ENCODE results near the gene RUNX1.
A peak's percentile ranks its signal among the peaks of the same experiment; 100 is the strongest.

RUNX1 gene

DNA sequence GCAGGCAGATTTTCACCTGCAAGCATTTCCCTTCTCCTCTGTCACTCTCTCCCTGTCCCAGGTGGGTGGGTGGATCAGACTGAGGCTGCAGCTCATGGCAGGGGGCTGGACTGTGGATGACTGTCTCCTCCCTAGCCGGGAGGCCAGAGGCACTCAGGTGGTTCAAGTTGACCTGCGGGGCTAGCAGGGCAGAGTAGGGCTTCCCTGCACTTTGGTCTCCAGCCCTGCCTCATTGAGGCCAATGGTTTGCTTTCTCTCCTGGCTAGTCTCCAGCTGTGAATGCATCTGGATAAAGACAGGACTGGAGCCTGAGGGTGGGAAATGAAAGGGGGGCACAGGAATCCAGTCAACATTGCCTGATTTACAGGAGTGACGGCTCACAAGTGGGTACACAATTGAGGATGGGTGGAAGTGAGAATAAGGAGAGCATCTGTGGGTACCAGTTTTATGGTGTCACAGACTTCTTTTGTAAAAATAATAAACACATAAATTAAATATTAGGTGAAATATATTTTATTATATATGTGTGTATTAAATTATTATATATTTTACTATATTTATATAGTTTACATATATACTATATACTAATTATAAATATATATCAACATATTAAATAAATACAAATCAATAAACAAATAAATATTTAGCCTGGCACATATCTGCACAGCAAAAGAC lies 25.6 kb downstream of the RUNX1 start:
- Histone ChIP-seq H3K9me3 (replicated peaks; ENCODE audit: low read length) (no peaks in the 10 kb centered on the region), H3K9ac (ENCODE audit: low read depth, low read length) (no peak overlapping the region), H3K36me3 (ENCODE audit: insufficient read depth, low read length) (peaks cover 14% of the 10 kb centered on the region), H3K4me3 (ENCODE audit: low read length) (no peak overlapping the region), H3K27me3 (ENCODE audit: control insufficient read depth, insufficient read depth, low read length) (no peaks in the 10 kb centered on the region), H3K4me2 (ENCODE audit: low read length) (no peak overlapping the region), H3K4me1 (ENCODE audit: control insufficient read depth, insufficient read depth, low read length) (peaks cover 22% of the 10 kb centered on the region)

DNA sequence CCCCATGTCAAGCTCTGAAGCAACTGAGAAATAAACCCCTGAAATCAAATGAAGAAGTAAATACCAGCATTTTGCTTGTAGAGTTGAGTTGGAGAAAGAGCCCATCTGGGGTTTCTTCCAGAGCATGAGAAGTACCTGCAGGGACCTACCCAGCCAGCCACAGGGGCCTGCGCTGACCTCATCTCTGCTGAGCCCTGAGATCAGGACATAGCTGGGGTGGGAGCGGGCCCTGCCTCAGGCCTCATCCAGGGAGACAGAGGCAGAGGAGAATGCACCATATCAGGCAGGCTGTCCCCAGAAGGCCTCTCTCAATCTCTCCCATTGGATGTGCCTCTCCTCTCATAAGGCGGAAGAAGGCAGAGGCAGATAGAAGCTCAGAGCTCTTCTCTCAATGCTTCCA lies 27.6 kb downstream of the RUNX1 start:
- Histone ChIP-seq H3K9me3 (replicated peaks; ENCODE audit: low read length) (no peaks in the 10 kb centered on the region), H3K4me1 (ENCODE audit: control insufficient read depth, insufficient read depth, low read length) (peaks cover 9% of the 10 kb centered on the region), H3K4me3 (ENCODE audit: low read length) (no peak overlapping the region), H3K4me2 (ENCODE audit: low read length) (no peak overlapping the region), H3K36me3 (ENCODE audit: insufficient read depth, low read length) (peaks cover 14% of the 10 kb centered on the region), H3K27me3 (ENCODE audit: control insufficient read depth, insufficient read depth, low read length) (no peaks in the 10 kb centered on the region), H3K9ac (ENCODE audit: low read depth, low read length) (no peak overlapping the region)

DNA sequence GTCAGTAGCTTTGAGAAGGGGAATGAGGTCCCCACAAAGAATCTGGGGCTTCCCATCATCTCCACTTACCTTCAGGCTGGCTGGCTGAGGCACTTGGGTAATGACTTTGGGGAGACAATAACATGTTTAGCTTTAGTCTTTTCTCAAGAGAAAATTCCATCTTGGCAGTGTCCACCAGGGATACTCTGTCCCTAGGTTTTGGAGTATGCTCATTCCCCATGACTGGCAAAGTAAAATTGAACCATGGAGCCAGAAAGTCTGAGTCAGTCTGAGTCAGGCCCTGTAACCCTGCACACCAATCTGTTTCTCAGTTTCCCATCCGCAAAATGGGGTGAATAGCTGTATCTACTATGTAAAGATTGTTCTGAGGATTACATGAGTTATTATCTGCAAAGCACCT lies 28.2 kb downstream of the RUNX1 start:
- peaks cover 9% of the 10 kb centered on the region for H3K4me1 ChIP-seq (ENCODE audit: control insufficient read depth, insufficient read depth, low read length)
- no peaks in the 10 kb centered on the region for H3K9me3 ChIP-seq (replicated peaks; ENCODE audit: low read length)
- H3K4me2 ChIP-seq (ENCODE audit: low read length) = no peak overlapping the region
- H3K27me3 ChIP-seq (ENCODE audit: control insufficient read depth, insufficient read depth, low read length) = no peaks in the 10 kb centered on the region
- no peak overlapping the region for H3K9ac ChIP-seq (ENCODE audit: low read depth, low read length)
- H3K4me3 ChIP-seq (ENCODE audit: low read length) = no peak overlapping the region
- peaks cover 11% of the 10 kb centered on the region for H3K36me3 ChIP-seq (ENCODE audit: insufficient read depth, low read length)

DNA sequence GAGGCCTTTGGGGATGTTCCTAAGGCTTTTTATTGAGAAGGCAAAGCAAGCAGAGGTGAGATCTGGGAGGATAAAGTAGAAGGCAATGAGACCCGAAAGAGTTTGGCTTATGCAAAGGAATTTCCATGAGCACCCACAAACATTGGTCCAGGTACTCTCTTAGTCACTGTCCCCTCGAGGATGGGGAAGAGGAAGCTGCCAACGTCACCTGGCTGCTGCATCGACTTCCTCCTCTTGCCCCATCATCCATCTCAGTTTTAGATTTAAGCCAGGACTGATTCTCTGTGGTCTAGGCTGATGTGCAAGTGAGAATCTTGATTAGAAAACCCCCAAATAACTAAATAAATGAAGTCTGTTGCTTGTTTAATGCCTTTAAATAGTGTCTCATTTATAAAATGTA lies 28.7 kb downstream of the RUNX1 start:
- no peaks in the 10 kb centered on the region for H3K9me3 ChIP-seq (replicated peaks; ENCODE audit: low read length)
- H3K27me3 ChIP-seq (ENCODE audit: control insufficient read depth, insufficient read depth, low read length) = no peaks in the 10 kb centered on the region
- no peak overlapping the region for H3K9ac ChIP-seq (ENCODE audit: low read depth, low read length)
- no peak overlapping the region for H3K4me3 ChIP-seq (ENCODE audit: low read length)
- H3K4me2 ChIP-seq (ENCODE audit: low read length) = no peak overlapping the region
- H3K4me1 ChIP-seq (ENCODE audit: control insufficient read depth, insufficient read depth, low read length) = peaks cover 9% of the 10 kb centered on the region
- H3K36me3 ChIP-seq (ENCODE audit: insufficient read depth, low read length) = peaks cover 11% of the 10 kb centered on the region

DNA sequence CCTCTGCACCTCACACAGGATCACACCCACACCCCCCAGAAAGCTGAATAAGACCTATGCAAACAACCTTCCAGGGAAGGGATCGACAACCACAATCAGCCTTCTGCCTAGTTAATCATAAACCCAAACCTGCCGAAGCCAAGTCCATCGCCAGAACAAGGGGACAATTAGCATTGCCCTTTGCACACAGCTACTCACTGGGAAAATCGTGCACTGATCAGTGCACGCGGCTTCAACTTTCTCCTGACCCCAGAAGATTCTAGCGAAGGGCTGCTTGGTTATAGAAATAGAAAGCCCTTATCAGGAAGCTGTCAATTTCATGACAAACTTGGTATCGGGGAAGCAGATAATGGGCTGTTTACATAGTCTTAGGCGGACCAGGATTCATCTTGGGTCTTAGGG lies 29.5 kb downstream of the RUNX1 start:
- H3K4me2 ChIP-seq (ENCODE audit: low read length) = no peak overlapping the region
- H3K36me3 ChIP-seq (ENCODE audit: insufficient read depth, low read length) = peaks cover 16% of the 10 kb centered on the region
- H3K9me3 ChIP-seq (replicated peaks; ENCODE audit: low read length) = no peaks in the 10 kb centered on the region
- H3K4me3 ChIP-seq (ENCODE audit: low read length) = no peak overlapping the region
- no peak overlapping the region for H3K9ac ChIP-seq (ENCODE audit: low read depth, low read length)
- H3K27me3 ChIP-seq (ENCODE audit: control insufficient read depth, insufficient read depth, low read length) = no peaks in the 10 kb centered on the region
- peaks cover 9% of the 10 kb centered on the region for H3K4me1 ChIP-seq (ENCODE audit: control insufficient read depth, insufficient read depth, low read length)

DNA sequence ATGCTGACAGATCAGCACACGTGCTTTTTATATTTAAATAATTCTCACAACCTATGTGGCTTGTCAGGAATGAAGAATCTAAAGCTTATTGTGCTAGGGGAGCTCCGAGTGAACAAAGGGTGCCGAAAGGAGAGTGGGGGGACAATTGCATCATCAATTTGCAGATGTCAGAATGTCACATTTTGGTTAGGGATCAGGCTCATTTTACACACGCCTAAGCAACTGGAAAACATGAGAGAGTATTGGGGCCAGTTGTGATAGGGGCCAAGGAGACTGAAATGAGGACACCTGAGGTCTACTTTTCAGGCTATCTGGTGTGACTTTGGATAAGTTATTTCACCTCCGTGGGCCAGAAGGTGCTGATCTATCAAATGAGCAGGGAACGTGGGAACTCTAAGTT lies 31.8 kb downstream of the RUNX1 start:
- no peak overlapping the region for H3K4me2 ChIP-seq (ENCODE audit: low read length)
- no peak overlapping the region for H3K4me3 ChIP-seq (ENCODE audit: low read length)
- no peak overlapping the region for H3K9ac ChIP-seq (ENCODE audit: low read depth, low read length)
- peaks cover 18% of the 10 kb centered on the region for H3K36me3 ChIP-seq (ENCODE audit: insufficient read depth, low read length)
- no peaks in the 10 kb centered on the region for H3K9me3 ChIP-seq (replicated peaks; ENCODE audit: low read length)
- peaks cover 9% of the 10 kb centered on the region for H3K4me1 ChIP-seq (ENCODE audit: control insufficient read depth, insufficient read depth, low read length)
- no peaks in the 10 kb centered on the region for H3K27me3 ChIP-seq (ENCODE audit: control insufficient read depth, insufficient read depth, low read length)

DNA sequence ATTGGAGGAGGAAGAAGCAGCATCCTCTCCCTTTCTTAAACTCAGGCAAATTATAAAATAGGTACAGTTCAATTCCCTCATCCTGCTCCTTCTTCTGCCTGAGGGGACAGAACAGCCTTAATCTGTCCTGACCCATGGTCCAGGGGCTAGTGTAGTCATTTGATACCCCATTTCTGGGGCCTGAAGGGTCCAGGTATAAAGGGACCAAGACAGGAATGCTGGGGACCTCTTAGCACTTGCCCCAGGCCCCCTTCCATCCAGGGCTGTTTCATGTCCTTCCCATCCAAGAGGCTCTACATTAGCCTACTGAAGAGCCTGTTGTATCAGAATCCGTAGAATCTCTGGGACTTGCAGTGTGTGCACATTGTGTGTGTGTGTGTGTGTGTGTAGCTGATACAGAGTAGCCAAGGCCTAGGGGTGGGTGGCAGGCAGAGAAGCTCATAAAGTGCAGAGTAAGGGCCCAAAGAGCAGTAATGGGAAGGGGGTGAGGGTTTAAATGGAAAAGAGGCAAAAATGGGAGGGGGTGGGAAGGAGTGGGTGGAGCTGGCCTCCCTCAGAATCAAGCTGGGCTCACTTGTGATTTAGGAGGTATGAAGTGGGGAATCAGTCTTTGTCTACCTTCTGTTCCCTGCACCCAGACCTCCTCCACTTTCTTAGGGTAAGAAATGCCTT lies 32.4 kb downstream of the RUNX1 start:
- Histone ChIP-seq H3K9ac (ENCODE audit: low read depth, low read length) (no peak overlapping the region), H3K4me1 (ENCODE audit: control insufficient read depth, insufficient read depth, low read length) (peaks cover 9% of the 10 kb centered on the region), H3K27me3 (ENCODE audit: control insufficient read depth, insufficient read depth, low read length) (no peaks in the 10 kb centered on the region), H3K9me3 (replicated peaks; ENCODE audit: low read length) (no peaks in the 10 kb centered on the region), H3K4me3 (ENCODE audit: low read length) (no peak overlapping the region), H3K4me2 (ENCODE audit: low read length) (no peak overlapping the region), H3K36me3 (ENCODE audit: insufficient read depth, low read length) (peaks cover 14% of the 10 kb centered on the region)

DNA sequence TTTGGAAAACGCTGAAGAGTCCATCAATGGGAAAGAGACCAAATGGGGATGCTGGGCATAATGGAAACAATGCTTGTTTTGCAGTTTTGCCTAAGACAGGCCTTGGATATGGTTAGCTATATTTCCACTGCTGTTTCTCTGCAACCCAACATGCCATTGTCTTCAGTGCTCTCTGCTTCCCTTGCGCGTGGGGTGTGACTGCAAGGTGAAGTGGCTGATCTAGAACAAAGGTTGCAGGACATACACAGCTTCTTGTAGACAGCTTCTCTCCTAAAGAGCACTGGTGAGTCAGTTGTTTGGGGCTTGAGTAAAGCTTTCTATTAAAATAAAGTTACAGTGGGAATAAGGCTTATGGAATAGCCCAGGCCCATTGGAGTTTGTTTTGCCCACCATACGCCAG lies 33.0 kb downstream of the RUNX1 start:
- Histone ChIP-seq H3K4me3 (ENCODE audit: low read length) (no peak overlapping the region), H3K27me3 (ENCODE audit: control insufficient read depth, insufficient read depth, low read length) (no peaks in the 10 kb centered on the region), H3K36me3 (ENCODE audit: insufficient read depth, low read length) (peaks cover 9% of the 10 kb centered on the region), H3K9me3 (replicated peaks; ENCODE audit: low read length) (no peaks in the 10 kb centered on the region), H3K4me1 (ENCODE audit: control insufficient read depth, insufficient read depth, low read length) (peaks cover 11% of the 10 kb centered on the region), H3K4me2 (ENCODE audit: low read length) (no peak overlapping the region), H3K9ac (ENCODE audit: low read depth, low read length) (no peak overlapping the region)

DNA sequence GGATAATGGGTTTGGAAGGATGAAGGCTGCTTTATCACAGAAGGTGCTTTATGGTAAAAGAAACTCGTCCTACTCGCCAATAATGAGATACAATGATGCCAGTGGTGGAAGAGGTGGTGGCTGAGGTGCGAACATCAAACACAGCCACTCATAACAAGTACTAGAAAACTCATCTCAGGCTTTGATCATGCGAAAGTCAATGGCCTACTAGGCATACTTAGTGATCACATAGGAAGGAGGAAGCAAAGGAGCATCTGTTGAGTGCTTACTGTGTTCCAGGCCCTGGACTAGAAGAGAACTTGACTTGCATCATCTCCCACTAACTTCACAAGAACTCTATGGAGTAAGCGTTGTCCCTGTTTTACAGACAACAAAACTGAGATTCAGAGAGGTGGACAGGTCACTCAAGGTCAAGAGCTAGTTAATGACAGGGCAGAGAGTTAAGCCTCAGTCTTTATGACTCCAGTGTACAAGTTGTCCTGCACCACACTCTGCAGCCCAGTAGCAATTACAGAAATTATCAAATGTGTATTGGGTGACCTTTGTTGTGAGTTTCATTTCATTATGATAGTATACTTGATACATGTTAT lies 33.6 kb downstream of the RUNX1 start:
- Histone ChIP-seq H3K9ac (ENCODE audit: low read depth, low read length) (no peak overlapping the region), H3K9me3 (replicated peaks; ENCODE audit: low read length) (no peaks in the 10 kb centered on the region), H3K4me2 (ENCODE audit: low read length) (no peak overlapping the region), H3K36me3 (ENCODE audit: insufficient read depth, low read length) (peaks cover 7% of the 10 kb centered on the region), H3K27me3 (ENCODE audit: control insufficient read depth, insufficient read depth, low read length) (no peaks in the 10 kb centered on the region), H3K4me3 (ENCODE audit: low read length) (no peak overlapping the region), H3K4me1 (ENCODE audit: control insufficient read depth, insufficient read depth, low read length) (peaks cover 8% of the 10 kb centered on the region)

DNA sequence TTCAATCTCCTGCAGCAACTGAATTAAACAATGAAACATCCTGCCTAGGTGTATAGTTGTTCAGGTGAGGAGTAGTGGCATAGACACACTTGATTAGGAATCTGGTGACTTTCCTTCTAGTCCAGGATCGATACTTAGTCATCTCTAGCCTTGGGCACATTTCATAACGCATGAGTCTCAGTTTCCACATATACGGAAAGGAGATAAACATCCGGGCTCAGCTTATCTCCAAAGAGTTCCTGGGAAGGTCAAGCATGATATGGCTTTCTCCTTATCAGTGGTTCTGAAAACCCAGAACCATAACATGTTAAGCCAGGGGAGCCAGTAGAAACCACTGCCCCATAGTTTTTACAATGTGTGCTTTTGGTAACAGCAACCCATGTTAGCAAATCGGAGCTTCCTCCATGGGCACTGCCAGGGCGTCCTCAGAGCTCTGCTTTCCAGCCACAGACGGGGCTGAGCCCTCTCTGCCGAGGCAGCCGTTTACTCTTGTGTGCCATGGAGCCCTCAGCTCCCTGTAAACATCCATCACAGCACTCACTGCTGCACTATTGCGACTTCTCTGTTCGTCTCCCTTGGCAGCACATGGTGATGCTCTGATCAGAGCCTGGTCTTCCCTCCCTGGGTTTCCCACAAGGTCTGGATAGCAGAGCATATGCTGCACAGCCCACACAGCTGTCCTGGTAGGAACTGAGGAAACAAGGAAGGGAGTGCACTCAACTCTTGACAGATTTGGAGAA lies 34.6 kb downstream of the RUNX1 start:
- Histone ChIP-seq H3K4me1 (ENCODE audit: control insufficient read depth, insufficient read depth, low read length) (peaks cover 8% of the 10 kb centered on the region), H3K9me3 (replicated peaks; ENCODE audit: low read length) (no peaks in the 10 kb centered on the region), H3K9ac (ENCODE audit: low read depth, low read length) (no peak overlapping the region), H3K36me3 (ENCODE audit: insufficient read depth, low read length) (peaks cover 7% of the 10 kb centered on the region), H3K27me3 (ENCODE audit: control insufficient read depth, insufficient read depth, low read length) (no peaks in the 10 kb centered on the region), H3K4me3 (ENCODE audit: low read length) (no peak overlapping the region), H3K4me2 (ENCODE audit: low read length) (no peak overlapping the region)

DNA sequence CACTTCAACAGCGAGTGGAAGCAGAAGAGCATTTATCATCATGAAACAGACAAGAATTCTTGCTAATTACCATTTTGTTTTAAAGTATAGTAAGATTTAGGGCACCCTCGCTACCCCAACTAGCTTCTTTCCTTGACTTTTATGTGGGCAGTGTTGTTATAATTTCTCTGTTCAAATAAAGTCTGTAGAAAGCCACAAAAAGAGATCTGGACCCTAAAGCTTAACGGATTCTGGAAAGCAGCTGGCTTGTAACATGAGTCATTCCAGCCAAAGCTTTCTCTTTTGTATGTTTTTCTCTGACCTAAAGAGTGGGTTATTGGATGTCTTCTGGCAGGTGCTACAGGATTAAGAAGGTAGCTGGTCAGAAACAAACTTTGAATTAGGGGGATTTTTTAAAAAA lies 37.4 kb downstream of the RUNX1 start:
- H3K36me3 ChIP-seq (ENCODE audit: insufficient read depth, low read length) = peaks cover 11% of the 10 kb centered on the region
- no peaks in the 10 kb centered on the region for H3K27me3 ChIP-seq (ENCODE audit: control insufficient read depth, insufficient read depth, low read length)
- peak overlapping the region; percentile 37 for H3K4me2 ChIP-seq (ENCODE audit: low read length)
- H3K9me3 ChIP-seq (replicated peaks; ENCODE audit: low read length) = no peaks in the 10 kb centered on the region
- peaks cover 8% of the 10 kb centered on the region for H3K4me1 ChIP-seq (ENCODE audit: control insufficient read depth, insufficient read depth, low read length)
- no peak overlapping the region for H3K9ac ChIP-seq (ENCODE audit: low read depth, low read length)
- no peak overlapping the region for H3K4me3 ChIP-seq (ENCODE audit: low read length)

All from skeletal muscle satellite cell (primary cell).